Measurements from ENCODE around the gene ECE2.

DNA sequence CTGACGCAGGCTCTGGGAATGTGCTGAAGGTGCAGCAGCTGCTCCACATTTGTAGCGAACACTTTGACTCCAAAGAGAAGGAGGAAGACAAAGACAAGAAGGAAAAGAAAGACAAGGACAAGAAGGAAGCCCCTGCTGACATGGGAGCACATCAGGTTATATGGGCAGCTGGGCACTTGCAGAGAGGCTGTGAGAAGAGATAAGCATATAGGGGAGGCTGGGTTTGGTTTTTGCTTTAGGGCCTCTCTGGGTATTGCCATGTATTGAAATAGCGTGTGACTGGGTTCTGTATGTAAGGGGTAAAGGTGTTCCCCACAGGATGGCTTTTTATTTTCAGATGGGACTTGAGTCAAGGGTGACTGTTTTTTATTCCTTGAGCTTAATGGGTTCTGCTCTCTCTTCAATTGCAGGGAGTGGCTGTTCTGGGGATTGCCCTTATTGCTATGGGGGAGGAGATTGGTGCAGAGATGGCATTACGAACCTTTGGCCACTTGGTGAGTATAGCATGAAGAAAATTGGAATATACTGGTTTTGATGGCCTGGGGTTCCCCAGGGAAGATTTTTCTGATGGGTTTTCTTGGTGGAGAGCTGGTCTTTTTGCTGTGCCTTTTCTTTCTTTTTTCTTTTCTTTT, 30.6 kb downstream of the ECE2 start:
- TF ChIP-seq, protein P1, sequence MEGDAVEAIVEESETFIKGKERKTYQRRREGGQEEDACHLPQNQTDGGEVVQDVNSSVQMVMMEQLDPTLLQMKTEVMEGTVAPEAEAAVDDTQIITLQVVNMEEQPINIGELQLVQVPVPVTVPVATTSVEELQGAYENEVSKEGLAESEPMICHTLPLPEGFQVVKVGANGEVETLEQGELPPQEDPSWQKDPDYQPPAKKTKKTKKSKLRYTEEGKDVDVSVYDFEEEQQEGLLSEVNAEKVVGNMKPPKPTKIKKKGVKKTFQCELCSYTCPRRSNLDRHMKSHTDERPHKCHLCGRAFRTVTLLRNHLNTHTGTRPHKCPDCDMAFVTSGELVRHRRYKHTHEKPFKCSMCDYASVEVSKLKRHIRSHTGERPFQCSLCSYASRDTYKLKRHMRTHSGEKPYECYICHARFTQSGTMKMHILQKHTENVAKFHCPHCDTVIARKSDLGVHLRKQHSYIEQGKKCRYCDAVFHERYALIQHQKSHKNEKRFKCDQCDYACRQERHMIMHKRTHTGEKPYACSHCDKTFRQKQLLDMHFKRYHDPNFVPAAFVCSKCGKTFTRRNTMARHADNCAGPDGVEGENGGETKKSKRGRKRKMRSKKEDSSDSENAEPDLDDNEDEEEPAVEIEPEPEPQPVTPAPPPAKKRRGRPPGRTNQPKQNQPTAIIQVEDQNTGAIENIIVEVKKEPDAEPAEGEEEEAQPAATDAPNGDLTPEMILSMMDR (IDR thresholded peaks at IDR 0.05 in 8 of 11, conservative IDR thresholded peaks at IDR 0.05 in 3 of 11): no peak
- no peak for TF ChIP-seq POLR2A (IDR thresholded peaks at IDR 0.05)
